Stimulated activated CD4-positive, alpha-beta T cell treated with anti-CD3 and anti-CD28 coated beads, TNF-alpha, amount 100 ng/mL, for 4 hours (primary cell): ENCODE data around the gene CNKSR3.
A peak's percentile ranks its signal among the peaks of the same experiment; 100 is the strongest.
"Not testable (repeated sequence)": the region's sequence is repeated elsewhere in the genome, so short reads cannot be mapped to it uniquely, and the experiment has no call there.

Source experiments
- DNase-seq, 3 experiments: peaks; one replicate each; pipeline ENCODE4 v3.0.0-alpha.2; 2020; ENCODE audit warnings: low read depth in 3 of 3

CNKSR3 gene

DNA sequence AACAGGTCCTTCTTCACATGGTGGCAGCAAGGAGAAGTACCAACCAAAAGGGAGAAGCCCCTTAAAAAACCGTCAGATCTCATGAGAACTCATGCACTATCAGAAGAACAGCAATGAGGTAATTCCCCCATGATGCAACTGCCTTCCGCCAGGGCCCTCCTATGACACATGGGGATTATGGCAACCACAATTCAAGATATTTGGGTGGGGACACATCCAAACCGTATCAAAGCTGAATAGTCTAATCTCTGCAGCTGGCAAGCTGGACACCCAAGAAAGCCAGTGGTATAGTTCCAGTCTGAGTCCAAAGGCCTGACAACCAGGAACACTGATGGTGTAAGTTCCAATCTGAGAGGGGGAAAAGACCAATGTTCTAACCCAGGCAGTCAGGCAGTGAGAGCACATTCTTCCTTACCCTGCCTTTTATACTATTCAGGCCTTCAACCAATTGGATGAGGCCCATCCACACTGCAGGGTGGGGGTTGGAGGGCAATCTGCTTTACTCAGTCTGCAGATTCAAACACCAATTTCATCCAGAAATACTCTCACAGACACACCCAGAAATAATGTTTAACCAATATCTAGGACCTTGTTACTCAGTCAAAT is 17.9 kb upstream of the CNKSR3 start:
- no peak for DNase-seq

DNA sequence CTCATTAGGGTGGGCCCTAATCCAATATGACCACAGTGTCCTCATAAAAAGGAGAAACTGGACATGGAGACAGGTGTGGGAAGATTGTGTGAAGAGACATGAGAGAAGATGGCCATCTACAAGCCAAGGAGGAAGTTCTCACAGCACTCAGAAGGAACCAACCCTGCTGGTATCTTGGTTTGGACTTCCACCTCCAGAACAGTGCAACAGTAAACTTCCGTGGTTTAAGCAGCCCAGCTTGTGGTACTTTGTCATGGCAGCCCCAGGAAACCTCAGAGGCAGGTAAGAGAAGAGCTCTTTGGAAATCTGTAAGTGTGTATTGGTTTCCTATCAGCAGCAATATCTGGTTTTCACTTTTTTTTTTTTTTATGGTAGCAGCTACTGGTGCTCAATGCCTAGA is 16.5 kb upstream of the CNKSR3 start:
- no peak for DNase-seq

DNA sequence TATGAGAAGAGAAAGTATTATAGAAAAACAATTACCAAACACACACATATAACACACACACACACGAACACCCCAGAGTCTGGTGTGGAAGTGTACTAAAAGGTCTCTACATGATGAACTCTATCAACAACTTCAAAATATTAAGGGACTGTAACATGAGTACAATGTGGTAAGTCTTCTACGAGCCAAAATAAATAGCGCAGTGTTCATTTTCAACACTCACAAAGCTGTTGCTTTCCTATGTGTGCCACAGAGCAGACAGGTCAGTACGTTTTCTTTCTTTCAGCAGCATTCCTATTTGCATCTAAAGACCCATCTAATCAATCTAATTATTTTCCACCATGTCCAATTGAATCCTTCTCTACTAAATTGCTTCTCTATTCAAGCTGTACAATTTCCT is 12.1 kb upstream of the CNKSR3 start:
- no peak for DNase-seq

DNA sequence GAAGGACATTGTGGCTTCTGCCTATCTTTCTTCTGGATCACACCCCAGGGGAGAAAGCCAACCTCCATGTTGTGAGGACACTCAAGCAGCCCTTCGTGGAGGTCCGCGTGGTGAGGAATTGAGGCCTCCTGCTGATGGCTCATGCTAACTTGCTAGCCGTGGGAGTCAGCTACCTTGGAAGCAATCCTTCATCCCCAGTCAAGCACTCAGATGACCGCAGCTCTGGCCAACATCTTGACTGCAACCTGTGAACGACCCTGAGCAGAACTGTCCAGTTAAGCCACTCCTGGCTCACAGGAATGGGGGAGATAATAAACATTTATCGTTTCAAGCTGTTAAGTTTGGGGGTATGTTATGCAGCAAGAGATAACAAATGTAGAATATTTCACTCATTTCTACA is 10.9 kb upstream of the CNKSR3 start:
- no peak for DNase-seq

DNA sequence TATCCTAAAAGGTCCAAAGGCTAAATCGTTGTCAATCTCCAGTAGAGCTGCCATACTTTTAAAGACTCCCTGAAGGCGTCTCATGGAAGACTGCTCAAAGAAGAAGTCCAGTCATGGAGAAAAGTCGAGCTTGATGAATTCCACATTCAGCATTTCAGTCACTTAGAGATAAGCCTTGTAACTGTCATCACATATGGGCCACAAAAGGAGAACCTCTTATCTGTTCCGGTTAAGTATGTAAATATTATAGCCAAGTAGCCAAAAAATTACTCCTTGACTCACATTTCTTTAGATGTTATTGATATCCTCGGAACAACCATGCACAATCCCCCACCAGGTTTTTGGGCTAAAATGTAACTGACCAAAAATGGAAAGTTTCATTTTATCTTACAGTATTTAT is 9.8 kb upstream of the CNKSR3 start:
- DNase-seq: no peak

DNA sequence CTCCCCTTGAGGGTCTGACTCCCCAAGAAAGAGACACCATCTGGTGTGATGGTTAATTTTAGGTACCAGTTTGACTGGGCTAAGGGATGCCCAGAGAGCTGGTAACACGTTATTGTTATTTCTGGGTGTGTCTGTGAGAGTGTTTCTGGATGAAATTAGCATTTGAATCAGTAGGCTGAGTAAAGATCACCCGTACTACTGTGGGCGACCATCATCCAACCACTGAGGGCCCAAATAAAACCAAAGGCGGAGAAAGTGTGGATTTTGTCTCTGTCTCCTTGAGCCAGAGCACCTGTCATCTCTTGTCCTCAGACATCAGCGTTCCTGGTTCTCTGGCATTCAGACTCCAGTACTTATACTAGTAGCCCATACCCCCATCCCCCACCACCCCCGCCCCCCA is 7.9 kb upstream of the CNKSR3 start:
- no peak for DNase-seq

DNA sequence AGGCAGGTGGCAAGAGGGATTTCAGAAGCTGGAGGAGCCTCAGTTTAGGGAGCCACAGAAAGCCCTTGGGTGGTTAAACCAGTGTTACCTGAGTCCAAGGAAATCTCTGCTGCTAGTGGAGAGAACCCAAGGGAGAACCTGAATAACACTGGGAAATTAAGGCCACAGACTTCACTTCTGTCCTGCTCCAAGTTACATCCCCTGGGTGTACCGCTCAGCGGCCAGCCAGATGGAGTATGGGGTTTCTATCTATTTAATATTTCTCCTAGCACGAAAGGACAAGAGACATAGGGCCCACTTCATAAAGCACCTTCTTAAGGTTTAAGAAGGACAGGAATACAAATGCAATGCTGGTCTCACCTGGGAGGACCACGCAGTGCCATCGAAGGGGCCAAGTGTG is 5.8 kb upstream of the CNKSR3 start:
- no peak for DNase-seq

DNA sequence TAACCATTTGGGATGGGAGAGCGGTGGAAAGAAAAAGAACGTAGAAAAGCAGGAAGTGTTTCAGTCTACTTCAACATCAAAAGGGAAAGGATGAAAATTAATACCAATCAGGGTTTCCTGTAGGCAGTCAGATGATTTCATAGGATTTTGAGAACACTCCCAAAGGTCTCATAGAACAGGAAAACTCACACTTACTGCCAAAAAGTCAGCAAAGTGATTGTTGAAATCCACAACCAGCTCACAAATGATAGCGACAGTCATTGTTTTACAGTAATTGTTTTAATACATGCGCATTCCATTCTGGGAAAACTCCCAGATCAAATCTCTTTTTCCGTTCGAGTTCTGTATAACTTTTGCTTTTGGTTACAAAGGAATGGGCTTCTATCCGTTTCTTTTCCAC is 5.3 kb upstream of the CNKSR3 start:
- DNase-seq: no peak

DNA sequence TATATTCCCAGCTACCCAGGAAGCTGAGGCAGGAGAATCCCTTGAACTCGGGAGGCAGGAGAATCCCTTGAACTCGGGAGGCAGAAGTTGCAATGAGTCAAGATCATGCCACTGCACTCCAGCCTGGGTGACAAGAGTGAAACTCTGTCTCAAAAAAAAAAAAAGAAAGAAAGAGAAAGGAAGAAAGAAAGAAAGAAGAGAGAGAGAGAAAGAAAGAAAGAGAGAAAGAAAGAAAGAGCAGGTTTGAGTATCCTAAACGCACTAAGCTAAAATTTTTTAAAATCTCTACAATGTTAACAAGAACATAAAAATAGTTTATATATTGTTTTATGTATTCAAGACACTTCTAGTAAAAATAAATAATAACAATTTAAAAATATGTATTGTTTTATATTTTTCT is 4.6 kb upstream of the CNKSR3 start:
- not testable (repeated sequence) for DNase-seq

DNA sequence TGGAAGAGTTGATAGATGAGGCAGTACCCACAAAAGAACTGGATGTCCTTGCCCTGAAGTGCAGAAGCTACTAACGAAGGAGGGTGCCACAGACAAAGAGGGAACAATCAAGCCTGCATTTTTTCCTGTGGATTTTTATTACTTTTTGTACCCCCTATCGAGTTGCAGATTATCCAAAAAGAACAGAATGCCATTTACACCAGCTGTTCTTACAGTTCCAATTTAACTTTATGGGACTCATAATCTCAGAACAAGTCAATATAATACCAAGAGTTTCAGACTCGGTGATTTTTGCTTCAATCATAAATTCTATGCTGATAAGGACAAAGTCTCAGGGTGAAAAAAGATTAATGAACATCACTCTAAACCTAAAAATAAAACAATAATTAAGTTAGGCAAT is 4.0 kb upstream of the CNKSR3 start:
- no peak for DNase-seq

DNA sequence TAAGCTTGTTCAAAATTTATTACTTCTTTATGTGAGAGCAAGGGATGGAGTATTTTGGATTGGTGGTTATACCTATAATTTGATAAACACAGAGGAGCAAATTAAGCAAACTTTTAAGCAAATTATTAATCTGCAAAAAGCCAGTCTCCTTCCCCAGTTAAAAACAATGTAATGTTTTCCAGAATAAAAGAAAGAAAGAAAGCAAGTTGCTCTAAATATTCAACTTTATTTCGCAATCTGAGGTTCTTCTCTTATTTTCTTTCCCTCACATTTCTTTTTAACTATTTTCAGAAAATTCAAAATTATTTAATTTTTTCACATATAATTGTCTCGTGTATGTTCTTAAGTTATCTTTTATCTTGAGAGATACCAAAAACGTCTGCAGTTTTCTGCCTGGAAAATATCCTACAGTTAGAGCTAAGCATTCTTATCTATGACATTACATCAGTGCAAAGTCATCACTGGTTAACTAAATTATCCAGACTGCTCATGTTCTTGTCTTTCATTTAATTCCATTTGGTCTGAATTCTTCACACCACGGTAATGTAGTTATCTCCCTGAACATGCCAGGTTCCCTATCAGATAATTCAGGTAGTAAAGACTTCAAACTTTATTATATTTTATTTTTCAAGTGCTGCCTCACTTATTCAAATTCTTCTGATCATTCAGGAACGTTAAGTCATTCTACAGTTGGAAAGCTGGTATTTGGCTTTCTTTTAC is 3.3 kb upstream of the CNKSR3 start:
- DNase-seq: no peak

DNA sequence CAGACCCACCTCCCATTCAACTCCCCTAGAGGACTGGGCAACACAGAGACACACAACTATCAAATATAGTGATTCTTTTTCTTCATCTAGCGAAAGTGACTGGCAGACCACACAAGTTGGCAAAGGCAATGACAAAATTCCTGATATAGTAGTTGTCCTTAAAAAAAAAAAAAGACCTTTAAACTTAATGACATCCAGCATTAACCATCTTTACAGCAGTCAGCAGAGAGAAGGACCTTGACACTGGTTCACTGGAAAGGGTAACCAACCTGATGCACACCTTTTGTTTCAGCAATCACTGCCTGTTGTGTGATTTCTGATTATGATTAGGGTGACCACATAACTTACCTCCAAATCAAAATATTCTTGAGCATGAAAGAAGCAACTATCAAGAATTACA is 1.7 kb upstream of the CNKSR3 start:
- DNase-seq: no peak

DNA sequence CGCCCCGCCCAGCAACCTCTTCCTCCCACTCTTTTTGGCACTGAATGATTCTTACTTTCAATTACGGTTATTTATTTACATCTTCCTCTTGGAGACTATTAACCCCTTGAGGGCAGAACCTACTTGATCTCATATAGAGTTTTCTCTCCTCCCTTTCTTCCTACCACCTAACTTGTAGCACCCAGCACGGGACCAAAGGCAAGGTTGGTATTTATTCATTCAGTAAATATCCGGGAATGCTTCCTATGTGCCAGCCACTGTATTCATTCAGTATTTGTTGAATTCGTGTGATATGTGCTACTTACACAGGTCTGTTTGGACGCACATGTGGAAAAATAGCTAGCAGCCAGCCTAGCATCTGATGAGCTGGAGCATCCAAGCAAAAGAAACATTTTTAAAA is 1.3 kb upstream of the CNKSR3 start:
- no peak for DNase-seq

DNA sequence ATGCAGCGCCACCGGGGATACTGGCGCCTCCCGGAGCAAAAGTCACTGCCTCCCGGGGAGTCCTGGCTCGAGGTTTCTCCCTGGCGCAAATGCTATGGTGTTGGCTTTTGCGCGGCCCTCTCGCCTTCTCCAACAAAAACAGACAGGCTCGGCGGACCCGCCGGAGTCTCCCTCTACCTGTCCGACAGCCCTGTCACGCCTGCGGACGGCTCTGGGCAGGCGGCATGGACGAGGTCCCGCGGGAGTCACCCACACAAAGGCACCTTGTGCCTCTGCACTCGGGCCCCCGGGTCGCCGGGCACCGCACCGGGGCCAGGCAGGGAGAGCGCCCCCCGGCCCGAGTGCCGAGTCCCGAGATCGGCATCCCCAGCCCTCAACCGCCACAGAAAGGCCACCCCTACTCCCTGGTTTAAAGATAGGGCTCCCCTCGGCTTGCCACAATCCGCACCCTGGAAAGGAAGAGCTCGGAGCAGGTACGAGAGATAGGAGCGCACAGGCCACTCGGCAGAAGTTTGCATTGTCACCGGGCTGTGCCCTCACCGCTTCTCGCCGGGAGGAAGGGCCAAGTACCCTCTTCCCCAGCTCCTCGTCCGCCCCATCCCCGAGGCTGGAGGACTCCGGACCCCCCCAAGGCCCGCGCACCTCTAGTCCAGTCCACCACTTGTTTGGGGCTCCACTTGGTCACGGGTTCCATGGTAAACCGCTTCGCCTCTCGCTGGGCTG is 903 bp downstream of the CNKSR3 start:
- DNase-seq: peak in 1 of 3 experiments; percentile 3

DNA sequence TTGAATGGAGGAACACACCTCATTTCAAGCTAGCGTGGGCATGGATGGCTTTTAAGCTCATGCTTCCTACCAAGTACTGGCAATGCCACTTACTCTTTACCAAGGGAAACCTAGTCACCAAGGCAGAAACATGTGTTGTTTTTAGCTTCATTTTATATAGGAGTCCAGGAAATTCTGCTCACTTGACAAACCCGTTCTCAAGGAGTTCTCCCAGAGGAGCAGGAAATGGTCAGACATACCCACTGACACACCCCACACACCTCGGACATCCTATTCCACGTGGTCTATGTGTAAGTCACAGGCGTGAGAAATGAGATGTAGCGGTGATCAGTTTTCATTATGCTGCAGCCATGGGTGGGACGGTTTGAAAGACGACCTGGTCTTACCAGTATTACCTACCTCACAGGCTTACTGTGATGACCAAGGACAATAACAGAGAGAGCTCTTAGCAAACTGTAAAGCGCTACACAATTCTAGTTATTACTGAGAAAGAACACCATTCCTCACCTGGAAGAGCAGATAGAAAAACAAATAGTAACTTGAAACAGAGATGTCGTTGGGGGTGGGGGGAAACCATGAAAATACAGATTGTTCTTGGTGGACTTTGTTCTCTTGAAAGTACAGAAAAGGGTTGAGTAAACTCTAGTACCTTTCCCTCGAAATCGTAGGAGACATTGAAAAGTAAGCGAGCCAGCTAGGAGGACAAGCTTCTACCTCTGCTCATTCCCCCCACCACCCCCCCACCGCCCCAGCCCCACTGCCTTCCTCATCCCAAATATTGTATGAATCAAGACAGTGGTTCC is 1.7 kb downstream of the CNKSR3 start:
- no peak for DNase-seq

DNA sequence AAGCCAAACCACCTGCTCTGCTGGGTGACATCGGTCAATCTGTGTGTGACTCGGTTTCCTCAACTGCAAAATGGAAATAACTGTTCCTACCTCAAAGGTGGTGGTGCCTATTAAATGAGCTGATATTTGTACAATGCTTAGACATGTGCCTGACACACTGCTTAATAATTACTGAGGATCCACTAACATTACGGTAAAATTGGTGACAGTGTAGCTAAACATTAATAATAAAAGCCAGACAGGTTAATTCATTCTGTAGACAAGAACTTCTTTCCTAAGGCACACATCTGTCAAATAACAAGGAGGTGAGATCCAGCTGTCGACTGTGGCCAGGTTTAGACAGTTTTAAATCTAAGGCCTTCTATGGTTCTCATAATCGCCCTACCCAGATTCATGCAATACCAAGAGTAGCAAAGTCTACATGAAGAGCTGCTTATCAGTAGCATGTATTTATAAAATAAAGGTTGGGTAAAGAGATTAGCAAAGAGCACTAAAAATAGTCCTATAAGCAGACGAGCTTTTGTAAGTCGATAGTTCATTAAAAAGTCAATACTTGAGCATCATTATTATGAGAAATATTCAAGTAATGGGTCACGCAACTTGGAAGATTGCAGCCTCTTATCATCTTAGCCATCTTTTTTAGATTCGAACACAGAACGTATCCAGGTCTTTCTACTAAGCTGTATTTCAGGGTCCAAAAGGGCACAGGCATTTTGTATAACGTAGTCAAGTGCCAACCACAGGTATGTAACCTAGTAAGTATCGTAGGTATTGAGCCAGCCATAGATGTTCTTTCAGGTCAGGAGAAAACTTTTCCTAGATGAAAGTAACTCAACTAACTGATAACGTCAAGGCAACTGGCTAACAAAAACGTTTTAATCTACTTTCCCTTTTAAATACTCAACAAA is 3.2 kb downstream of the CNKSR3 start:
- no peak for DNase-seq

DNA sequence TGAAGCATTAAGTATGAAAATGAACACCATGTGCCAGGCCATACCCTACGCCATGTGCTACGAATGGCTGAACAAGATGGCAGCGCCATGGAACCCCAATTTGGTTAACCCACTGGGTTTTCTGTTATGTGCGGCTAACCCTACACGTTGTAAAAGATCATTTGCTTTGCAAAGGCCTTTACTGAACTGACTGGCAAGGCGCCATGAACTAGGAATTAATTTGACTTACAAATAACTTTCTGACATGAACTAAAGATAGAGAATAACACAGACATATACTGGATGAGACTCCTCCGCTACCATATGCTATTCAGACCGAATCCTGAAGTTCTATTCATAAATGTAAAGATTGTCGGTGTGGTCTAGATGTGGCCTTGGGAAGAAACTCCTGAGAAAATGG is 3.9 kb downstream of the CNKSR3 start:
- DNase-seq: no peak

DNA sequence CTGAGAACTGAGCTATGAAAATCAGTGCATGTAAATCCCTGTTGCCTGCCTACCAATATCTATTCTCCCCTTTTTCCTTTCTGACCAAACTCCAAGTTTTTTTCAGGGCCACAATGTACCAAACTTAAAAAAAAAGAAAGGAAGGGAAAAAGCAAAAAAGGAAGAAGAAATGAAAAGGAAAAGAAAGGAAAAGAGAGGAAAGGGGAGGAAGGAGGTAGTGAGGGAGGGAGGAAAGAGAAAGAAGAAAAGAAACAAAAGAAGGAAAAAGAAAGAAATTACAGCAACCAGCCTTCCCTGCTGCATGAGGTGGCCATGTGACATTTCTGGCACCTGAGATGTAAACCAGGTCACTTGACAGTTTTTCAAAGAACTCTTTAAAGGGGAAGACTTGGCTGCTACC is 4.4 kb downstream of the CNKSR3 start:
- no peak for DNase-seq

DNA sequence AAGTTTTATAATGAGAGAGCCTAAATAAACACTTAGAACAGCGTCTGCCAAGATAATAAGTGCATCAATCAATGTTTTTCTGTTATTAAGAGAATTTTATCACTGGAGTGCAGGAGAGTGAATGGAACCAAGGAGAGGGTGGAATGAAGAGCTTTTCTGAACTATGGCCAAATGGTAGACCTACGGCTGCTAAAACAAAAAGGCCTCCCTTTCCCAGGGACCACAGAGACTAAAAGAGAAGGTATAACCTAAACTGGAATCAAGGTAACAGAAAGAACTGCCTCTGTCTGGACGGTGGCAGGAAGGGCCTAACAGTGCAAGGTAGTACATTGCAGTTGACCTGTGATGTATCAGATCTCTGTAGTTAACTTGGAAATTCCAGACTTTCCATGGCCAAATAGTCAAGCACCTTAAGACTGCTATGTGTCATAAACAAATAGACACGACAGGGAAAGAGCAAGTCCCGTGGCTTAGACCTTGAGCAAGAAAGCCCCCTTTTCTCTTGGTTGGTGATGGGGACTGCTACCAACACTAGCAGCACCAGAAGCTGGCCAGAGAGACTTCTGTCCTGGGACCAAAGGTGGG is 5.5 kb downstream of the CNKSR3 start:
- DNase-seq: no peak

DNA sequence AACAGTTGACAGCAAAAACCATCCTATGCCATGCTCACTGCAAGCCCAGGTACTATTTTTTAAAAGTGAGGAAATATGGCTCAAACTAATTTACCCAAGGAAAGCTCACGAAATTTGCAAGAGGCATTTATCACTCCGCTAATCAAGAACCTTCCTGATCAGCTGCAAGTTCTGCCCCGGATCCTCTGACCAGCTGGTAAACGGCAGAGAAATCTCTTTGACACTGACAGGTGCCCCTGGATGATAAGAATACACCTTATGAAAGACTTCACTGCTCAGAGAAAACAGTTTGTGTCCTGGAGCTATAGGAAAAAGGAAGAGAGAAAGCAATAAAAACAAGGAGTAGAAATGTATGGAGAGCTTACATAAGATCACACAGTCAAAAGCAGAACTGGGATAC is 6.4 kb downstream of the CNKSR3 start:
- no peak for DNase-seq

DNA sequence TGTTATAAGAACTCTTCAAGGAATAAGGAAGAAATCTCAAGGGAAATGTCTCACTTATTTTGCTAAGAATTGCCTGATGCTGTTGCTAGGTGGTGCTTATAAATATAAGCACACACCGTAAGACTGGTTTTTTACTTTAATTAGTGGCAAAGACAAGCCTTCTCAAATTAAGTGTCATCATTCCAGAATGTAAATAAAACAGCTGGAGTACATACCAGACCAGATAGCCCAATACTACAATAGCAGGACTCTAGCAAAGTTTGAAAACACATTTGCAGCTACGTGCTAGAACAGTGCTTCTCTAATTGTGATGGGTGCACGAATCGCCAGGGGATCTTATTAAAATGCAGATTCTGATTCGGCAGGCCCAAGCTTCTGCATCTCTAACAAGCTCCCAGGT is 6.8 kb downstream of the CNKSR3 start:
- DNase-seq: no peak
